Sigmoid colon (tissue), 4 donors: Measurements from ENCODE around the gene DRC3.

Experiments used
- EP300 ChIP-seq, 4 donors: sonication (generic); formaldehyde crosslinking; IDR thresholded peaks; one replicate each; pipeline ENCODE4 v1.6.1; 2017; ENCODE audit warnings: antibody characterized with exemption in 4 of 4
- POLR2A ChIP-seq, 2 donors: fragments of 450-650 bp; IDR thresholded peaks; one replicate each; pipeline ENCODE4 v1.6.1; 2016; ENCODE audit warnings: antibody characterized with exemption in 2 of 2, mild to moderate bottlenecking in 2 of 2, moderate library complexity in 2 of 2
- TF ChIP-seq, protein P1 (sequence below), 4 experiments: fragments of 450-650 bp in 3 of 4; fragments of 200-600 bp in 1 of 4; IDR thresholded peaks; one replicate each; pipeline ENCODE4 v1.5.1; 2016 to 2019; ENCODE audit warnings: antibody characterized with exemption in 4 of 4, mild to moderate bottlenecking in 3 of 4, moderate library complexity in 2 of 4

DNA sequence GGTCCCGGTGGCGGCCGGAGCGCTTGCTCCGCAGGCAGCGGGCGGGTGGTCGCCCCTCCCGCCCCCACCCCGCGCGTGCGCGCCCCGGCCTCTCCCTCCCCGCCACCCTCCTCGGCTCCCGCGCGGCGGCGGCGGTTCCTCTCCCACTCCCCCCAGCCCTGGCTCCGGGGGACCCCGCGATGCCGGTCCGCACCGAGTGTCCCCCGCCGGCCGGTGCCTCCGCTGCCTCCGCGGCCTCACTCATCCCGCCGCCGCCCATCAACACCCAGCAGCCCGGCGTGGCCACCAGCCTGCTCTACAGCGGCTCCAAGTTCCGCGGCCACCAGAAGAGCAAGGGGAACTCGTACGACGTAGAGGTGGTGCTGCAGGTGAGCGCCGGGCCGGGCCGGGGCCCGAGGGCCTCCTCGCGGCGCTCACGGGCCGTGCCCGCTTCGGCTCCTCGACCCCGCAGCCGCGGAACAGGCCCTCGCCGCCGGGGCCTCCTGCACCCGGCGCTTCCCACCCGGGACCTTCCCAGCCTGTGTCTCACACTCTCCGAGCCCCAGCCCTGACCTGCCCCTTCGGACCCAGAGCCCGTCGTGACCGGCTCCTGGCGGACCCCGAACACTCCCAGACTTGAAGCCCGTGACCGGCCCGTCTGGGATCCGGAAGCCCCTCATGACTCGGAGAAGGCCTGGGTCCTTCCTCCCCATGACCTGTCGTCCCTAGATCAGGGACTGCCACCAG, 67.0 kb downstream of the DRC3 start:
- TF ChIP-seq EP300 (IDR thresholded peaks at IDR 0.05) (no peak), POLR2A (IDR thresholded peaks at IDR 0.05) (no peak)
- TF ChIP-seq, protein P1, sequence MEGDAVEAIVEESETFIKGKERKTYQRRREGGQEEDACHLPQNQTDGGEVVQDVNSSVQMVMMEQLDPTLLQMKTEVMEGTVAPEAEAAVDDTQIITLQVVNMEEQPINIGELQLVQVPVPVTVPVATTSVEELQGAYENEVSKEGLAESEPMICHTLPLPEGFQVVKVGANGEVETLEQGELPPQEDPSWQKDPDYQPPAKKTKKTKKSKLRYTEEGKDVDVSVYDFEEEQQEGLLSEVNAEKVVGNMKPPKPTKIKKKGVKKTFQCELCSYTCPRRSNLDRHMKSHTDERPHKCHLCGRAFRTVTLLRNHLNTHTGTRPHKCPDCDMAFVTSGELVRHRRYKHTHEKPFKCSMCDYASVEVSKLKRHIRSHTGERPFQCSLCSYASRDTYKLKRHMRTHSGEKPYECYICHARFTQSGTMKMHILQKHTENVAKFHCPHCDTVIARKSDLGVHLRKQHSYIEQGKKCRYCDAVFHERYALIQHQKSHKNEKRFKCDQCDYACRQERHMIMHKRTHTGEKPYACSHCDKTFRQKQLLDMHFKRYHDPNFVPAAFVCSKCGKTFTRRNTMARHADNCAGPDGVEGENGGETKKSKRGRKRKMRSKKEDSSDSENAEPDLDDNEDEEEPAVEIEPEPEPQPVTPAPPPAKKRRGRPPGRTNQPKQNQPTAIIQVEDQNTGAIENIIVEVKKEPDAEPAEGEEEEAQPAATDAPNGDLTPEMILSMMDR (IDR thresholded peaks at IDR 0.05), result no peak
